ENCODE data around the gene ANO7. TPM values are rescaled to one million over a fixed set of nuclear protein-coding genes. Genes with fewer than 3 reads are reported as not detected.

The ANO7 gene
- total and polyA plus RNA-seq, 2 of the 13 experiments (the other 11 are each of a cell fraction or from before 2014, with no cell fraction given), result 4.1 to 4.9 TPM

DNA sequence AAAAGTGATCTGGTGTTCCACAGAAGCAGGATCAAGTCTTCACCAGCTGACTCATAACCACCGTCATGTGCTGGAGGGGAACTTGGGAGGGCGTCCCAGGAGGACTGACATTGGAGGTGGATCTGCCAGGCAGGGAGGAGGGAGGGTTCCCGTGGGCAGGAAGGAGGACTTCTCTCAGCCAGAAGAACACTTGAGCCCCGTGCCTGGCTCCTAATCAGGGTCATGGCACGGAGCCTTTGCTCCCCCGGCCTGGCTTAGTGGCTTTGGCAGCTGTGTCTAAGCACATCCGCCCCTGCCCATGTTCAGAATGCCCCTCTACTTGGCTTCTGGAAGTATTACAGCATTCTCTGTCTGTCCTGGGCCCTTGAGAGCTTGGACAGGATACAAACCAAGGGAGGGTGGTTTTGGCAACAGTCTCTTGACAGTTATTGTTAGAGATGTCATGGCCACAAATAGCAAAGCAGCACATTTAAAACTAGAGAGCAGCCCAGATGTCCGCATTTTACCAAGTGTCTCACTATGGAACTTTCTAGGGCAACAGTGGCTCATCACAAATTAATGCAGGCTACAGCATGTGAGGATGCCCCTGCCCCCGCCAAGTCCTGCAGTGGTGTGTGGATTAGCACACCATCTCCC is 26.7 kb upstream of the ANO7 start:
- DNase-seq (ENCODE audit: low spot score) (no peak), FAIRE-seq (no peak), ATAC-seq (no peak)
- H3K27me3 ChIP-seq (ENCODE audit: control insufficient read depth in 1 of 2, insufficient read depth in 2 of 2, low read length in 2 of 2), result no peaks in the 10 kb centered on the region; a peak in 1 of 5 replicates
- no peak overlapping the region for H2AFZ ChIP-seq (ENCODE audit: low read length)
- 84% methylated on average over 9 of the region's 9 CpGs for WGBS (ENCODE audit: low lambda C conversion rate)
- H3K9ac ChIP-seq (ENCODE audit: insufficient read depth, low read depth, low read length), result no peak overlapping the region
- BruUV-seq (replicated peaks), result no TSS peak
- intact Hi-C loops (cut with micrococcal nuclease; ENCODE audit: unreplicated experiment) (no loop called here), in situ Hi-C loops (cut with HindIII; ENCODE audit: extremely low pct_ligation_motif_present, low pct_unique_long_range_greater_than_20kb) (no loop called here)
- H3K4me2 ChIP-seq (ENCODE audit: low read depth, low read length), result no peak overlapping the region
- no peak overlapping the region for H3K27ac ChIP-seq (ENCODE audit: extremely low read length, insufficient read depth, low read length)
- POLR2A ChIA-PET, result no interaction called here
- no peaks in the 10 kb centered on the region for H3K9me3 ChIP-seq (ENCODE audit: low read length)
- no peak overlapping the region for H3K4me3 ChIP-seq (replicated peaks in 1 of 3; ENCODE audit: insufficient read depth in 1 of 3, low read depth in 2 of 3, low read length in 3 of 3)
- CTCF ChIA-PET (ENCODE audit: low intra/inter-chr PET ratio, low total read pairs), result no interaction called here
- H3K4me1 ChIP-seq (ENCODE audit: insufficient read depth, low read length), result no peaks in the 10 kb centered on the region
- H3K79me2 ChIP-seq (ENCODE audit: insufficient read depth, low read length), result no peaks in the 10 kb centered on the region
- no peaks in the 10 kb centered on the region for H4K20me1 ChIP-seq (ENCODE audit: insufficient read depth, low read length)
- H3K36me3 ChIP-seq (replicated peaks in 1 of 2; ENCODE audit: control insufficient read depth in 1 of 2, insufficient read depth in 2 of 2, low read length in 2 of 2), result peaks cover 28 to 54% of the 10 kb centered on the region in 2 experiments
- no peak for TF ChIP-seq SNAI1 (CRISPR knock-in tag; IDR thresholded peaks at IDR 0.05; ENCODE audit: borderline replicate concordance)
- TF ChIP-seq HOXA9 (CRISPR knock-in tag; IDR thresholded peaks at IDR 0.05; ENCODE audit: borderline replicate concordance), result no peak
- TF ChIP-seq ZNF382 (CRISPR knock-in tag; IDR thresholded peaks at IDR 0.05; ENCODE audit: borderline replicate concordance), result no peak
- TF ChIP-seq, protein P1, sequence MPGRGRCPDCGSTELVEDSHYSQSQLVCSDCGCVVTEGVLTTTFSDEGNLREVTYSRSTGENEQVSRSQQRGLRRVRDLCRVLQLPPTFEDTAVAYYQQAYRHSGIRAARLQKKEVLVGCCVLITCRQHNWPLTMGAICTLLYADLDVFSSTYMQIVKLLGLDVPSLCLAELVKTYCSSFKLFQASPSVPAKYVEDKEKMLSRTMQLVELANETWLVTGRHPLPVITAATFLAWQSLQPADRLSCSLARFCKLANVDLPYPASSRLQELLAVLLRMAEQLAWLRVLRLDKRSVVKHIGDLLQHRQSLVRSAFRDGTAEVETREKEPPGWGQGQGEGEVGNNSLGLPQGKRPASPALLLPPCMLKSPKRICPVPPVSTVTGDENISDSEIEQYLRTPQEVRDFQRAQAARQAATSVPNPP (CRISPR knock-in tag; IDR thresholded peaks at IDR 0.05), result no peak
- TF ChIP-seq, protein P2, sequence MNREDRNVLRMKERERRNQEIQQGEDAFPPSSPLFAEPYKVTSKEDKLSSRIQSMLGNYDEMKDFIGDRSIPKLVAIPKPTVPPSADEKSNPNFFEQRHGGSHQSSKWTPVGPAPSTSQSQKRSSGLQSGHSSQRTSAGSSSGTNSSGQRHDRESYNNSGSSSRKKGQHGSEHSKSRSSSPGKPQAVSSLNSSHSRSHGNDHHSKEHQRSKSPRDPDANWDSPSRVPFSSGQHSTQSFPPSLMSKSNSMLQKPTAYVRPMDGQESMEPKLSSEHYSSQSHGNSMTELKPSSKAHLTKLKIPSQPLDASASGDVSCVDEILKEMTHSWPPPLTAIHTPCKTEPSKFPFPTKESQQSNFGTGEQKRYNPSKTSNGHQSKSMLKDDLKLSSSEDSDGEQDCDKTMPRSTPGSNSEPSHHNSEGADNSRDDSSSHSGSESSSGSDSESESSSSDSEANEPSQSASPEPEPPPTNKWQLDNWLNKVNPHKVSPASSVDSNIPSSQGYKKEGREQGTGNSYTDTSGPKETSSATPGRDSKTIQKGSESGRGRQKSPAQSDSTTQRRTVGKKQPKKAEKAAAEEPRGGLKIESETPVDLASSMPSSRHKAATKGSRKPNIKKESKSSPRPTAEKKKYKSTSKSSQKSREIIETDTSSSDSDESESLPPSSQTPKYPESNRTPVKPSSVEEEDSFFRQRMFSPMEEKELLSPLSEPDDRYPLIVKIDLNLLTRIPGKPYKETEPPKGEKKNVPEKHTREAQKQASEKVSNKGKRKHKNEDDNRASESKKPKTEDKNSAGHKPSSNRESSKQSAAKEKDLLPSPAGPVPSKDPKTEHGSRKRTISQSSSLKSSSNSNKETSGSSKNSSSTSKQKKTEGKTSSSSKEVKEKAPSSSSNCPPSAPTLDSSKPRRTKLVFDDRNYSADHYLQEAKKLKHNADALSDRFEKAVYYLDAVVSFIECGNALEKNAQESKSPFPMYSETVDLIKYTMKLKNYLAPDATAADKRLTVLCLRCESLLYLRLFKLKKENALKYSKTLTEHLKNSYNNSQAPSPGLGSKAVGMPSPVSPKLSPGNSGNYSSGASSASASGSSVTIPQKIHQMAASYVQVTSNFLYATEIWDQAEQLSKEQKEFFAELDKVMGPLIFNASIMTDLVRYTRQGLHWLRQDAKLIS (CRISPR knock-in tag; IDR thresholded peaks at IDR 0.05), result no peak
- TF ChIP-seq ZNF30 (CRISPR knock-in tag; IDR thresholded peaks at IDR 0.05), result no peak
- TF ChIP-seq DPF2 (CRISPR knock-in tag; IDR thresholded peaks at IDR 0.05; ENCODE audit: borderline replicate concordance, low read depth), result no peak
- TF ChIP-seq POGZ (CRISPR knock-in tag; IDR thresholded peaks at IDR 0.05), result no peak
- no peak for TF ChIP-seq MEIS2 (CRISPR knock-in tag; IDR thresholded peaks at IDR 0.05)
- TF ChIP-seq, protein P3, sequence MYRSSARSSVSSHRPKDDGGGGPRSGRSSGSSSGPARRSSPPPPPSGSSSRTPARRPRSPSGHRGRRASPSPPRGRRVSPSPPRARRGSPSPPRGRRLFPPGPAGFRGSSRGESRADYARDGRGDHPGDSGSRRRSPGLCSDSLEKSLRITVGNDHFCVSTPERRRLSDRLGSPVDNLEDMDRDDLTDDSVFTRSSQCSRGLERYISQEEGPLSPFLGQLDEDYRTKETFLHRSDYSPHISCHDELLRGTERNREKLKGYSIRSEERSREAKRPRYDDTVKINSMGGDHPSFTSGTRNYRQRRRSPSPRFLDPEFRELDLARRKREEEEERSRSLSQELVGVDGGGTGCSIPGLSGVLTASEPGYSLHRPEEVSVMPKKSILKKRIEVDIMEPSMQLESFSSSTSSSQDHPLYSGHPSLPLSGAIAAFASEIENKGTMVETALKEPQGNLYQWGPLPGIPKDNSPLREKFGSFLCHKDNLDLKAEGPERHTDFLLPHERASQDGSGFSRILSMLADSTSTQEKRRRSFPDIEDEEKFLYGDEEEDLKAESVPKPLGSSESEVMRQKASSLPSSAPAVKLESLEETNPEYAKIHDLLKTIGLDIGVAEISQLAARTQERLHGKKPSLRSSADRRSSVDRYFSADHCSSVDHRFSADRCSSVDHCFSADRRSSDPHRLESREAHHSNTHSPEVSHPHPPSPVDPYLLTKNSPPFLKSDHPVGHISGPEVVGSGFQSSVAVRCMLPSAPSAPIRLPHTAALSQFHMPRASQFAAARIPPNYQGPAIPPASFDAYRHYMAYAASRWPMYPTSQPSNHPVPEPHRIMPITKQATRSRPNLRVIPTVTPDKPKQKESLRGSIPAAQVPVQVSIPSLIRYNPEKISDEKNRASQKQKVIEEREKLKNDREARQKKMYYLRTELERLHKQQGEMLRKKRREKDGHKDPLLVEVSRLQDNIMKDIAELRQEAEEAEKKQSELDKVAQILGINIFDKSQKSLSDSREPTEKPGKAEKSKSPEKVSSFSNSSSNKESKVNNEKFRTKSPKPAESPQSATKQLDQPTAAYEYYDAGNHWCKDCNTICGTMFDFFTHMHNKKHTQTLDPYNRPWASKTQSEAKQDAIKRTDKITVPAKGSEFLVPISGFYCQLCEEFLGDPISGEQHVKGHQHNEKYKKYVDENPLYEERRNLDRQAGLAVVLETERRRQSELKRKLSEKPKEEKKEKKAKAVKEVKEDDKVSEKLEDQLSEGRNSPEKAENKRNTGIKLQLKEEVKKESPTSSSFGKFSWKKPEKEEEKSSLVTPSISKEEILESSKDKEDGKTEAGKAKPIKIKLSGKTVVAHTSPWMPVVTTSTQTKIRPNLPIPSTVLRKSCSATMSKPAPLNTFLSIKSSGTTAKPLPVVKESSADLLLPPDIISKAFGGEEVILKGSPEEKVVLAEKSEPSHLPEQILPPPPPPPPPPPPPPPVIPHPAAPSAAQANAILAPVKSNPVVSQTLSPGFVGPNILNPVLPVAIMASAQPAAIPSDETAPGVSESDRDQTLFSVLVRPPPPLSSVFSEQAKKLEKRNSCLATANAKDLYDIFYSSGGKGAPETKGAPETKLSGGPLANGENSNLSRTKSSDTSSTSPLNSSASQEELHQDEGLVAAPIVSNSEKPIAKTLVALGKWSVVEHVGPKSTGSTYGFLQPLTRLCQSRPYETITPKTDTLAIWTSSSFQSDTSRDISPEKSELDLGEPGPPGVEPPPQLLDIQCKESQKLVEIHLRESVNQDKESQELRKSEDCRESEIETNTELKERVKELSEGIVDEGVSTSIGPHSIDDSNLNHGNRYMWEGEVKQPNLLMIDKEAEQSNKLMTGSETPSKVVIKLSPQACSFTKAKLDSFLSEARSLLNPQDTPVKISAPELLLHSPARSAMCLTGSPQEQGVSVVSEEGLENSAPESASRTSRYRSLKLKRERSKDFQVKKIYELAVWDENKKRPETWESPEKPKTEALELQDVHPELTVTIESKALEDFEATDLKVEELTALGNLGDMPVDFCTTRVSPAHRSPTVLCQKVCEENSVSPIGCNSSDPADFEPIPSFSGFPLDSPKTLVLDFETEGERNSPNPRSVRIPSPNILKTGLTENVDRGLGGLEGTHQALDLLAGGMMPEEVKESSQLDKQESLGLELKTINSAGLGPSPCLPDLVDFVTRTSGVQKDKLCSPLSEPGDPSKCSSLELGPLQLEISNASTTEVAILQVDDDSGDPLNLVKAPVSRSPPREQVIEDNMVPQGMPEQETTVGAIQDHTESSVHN (CRISPR knock-in tag; IDR thresholded peaks at IDR 0.05), result no peak
- TF ChIP-seq ZBTB20 (CRISPR knock-in tag; IDR thresholded peaks at IDR 0.05; ENCODE audit: borderline replicate concordance, low read depth), result no peak
